Stimulated activated naive CD8-positive, alpha-beta T cell treated with anti-CD3 and anti-CD28 coated beads, Interleukin-15, Interleukin-2, amounts not matched to agents 100 ng/mL and 50 ng/mL, for 24 hours (primary cell): ENCODE results near the gene YEATS4.

Experiments used
- H3K27ac Mint-ChIP-seq: one replicate; pipeline ENCODE4 v1.8.0; 2021; ENCODE audit warnings: mild to moderate bottlenecking, mixed read lengths
- H3K27me3 Mint-ChIP-seq: one replicate; pipeline ENCODE4 v1.8.0; 2021; ENCODE audit warnings: mixed read lengths
- H3K36me3 Mint-ChIP-seq: one replicate; pipeline ENCODE4 v1.8.0; 2021; ENCODE audit warnings: low read depth, mixed read lengths
- H3K4me1 Mint-ChIP-seq: one replicate; pipeline ENCODE4 v1.8.0; 2021; ENCODE audit warnings: low read depth, mixed read lengths
- H3K4me3 Mint-ChIP-seq: one replicate; pipeline ENCODE4 v1.8.0; 2021; ENCODE audit warnings: mild to moderate bottlenecking, mixed read lengths
- H3K9me3 Mint-ChIP-seq: one replicate; pipeline ENCODE4 v1.8.0; 2021; ENCODE audit warnings: mixed read lengths

Gene YEATS4

GRCh38 chr12:69334158-69334557 is 25.4 kb upstream of the YEATS4 start:
- Mint-ChIP-seq H3K27ac (no peak overlapping the region), H3K9me3 (no peaks in the 10 kb centered on the region), H3K36me3 (no peaks in the 10 kb centered on the region), H3K4me3 (no peak overlapping the region), H3K4me1 (peaks cover 50% of the 10 kb centered on the region), H3K27me3 (no peaks in the 10 kb centered on the region)

GRCh38 chr12:69337311-69338090 is 22.0 kb upstream of the YEATS4 start:
- H3K4me1 Mint-ChIP-seq = peaks cover 25% of the 10 kb centered on the region
- no peaks in the 10 kb centered on the region for H3K36me3 Mint-ChIP-seq
- H3K4me3 Mint-ChIP-seq = no peak overlapping the region
- H3K27me3 Mint-ChIP-seq = no peaks in the 10 kb centered on the region
- H3K27ac Mint-ChIP-seq = no peak overlapping the region
- no peaks in the 10 kb centered on the region for H3K9me3 Mint-ChIP-seq

GRCh38 chr12:69338120-69338859 is 21.3 kb upstream of the YEATS4 start:
- H3K4me1 Mint-ChIP-seq = peaks cover 19% of the 10 kb centered on the region
- H3K36me3 Mint-ChIP-seq = no peaks in the 10 kb centered on the region
- no peak overlapping the region for H3K4me3 Mint-ChIP-seq
- H3K27ac Mint-ChIP-seq = no peak overlapping the region
- H3K9me3 Mint-ChIP-seq = no peaks in the 10 kb centered on the region
- H3K27me3 Mint-ChIP-seq = no peaks in the 10 kb centered on the region

- Mint-ChIP-seq H3K27ac (no peak overlapping the region), H3K9me3 (no peaks in the 10 kb centered on the region), H3K27me3 (no peaks in the 10 kb centered on the region), H3K4me3 (no peak overlapping the region), H3K36me3 (no peaks in the 10 kb centered on the region), H3K4me1 (peaks cover 15% of the 10 kb centered on the region)
Measured at GRCh38 chr12:69338936-69339335, 20.6 kb upstream of the YEATS4 start.

- H3K27me3 Mint-ChIP-seq = no peaks in the 10 kb centered on the region
- H3K9me3 Mint-ChIP-seq = no peaks in the 10 kb centered on the region
- no peak overlapping the region for H3K27ac Mint-ChIP-seq
- H3K4me3 Mint-ChIP-seq = no peak overlapping the region
- no peaks in the 10 kb centered on the region for H3K36me3 Mint-ChIP-seq
- peaks cover 10% of the 10 kb centered on the region for H3K4me1 Mint-ChIP-seq
Measured at GRCh38 chr12:69339999-69340398, 19.5 kb upstream of the YEATS4 start.

- H3K27me3 Mint-ChIP-seq = no peaks in the 10 kb centered on the region
- no peak overlapping the region for H3K27ac Mint-ChIP-seq
- H3K9me3 Mint-ChIP-seq = no peaks in the 10 kb centered on the region
- H3K4me1 Mint-ChIP-seq = peaks cover 10% of the 10 kb centered on the region
- no peaks in the 10 kb centered on the region for H3K36me3 Mint-ChIP-seq
- no peak overlapping the region for H3K4me3 Mint-ChIP-seq
Measured at GRCh38 chr12:69341328-69341727, 18.2 kb upstream of the YEATS4 start.

GRCh38 chr12:69342421-69342820 is 17.1 kb upstream of the YEATS4 start:
- no peak overlapping the region for H3K27ac Mint-ChIP-seq
- H3K4me1 Mint-ChIP-seq = peaks cover 6% of the 10 kb centered on the region
- H3K27me3 Mint-ChIP-seq = no peaks in the 10 kb centered on the region
- H3K36me3 Mint-ChIP-seq = no peaks in the 10 kb centered on the region
- H3K9me3 Mint-ChIP-seq = no peaks in the 10 kb centered on the region
- H3K4me3 Mint-ChIP-seq = no peak overlapping the region

- no peak overlapping the region for H3K27ac Mint-ChIP-seq
- peaks cover 4% of the 10 kb centered on the region for H3K4me1 Mint-ChIP-seq
- H3K9me3 Mint-ChIP-seq = no peaks in the 10 kb centered on the region
- no peaks in the 10 kb centered on the region for H3K27me3 Mint-ChIP-seq
- no peak overlapping the region for H3K4me3 Mint-ChIP-seq
- H3K36me3 Mint-ChIP-seq = no peaks in the 10 kb centered on the region
Measured at GRCh38 chr12:69343357-69343756, 16.2 kb upstream of the YEATS4 start.

- H3K27ac Mint-ChIP-seq = no peak overlapping the region
Measured at GRCh38 chr12:69343885-69344612, 15.5 kb upstream of the YEATS4 start.

GRCh38 chr12:69345077-69345476 is 14.5 kb upstream of the YEATS4 start:
- no peaks in the 10 kb centered on the region for H3K36me3 Mint-ChIP-seq
- no peaks in the 10 kb centered on the region for H3K9me3 Mint-ChIP-seq
- no peak overlapping the region for H3K27ac Mint-ChIP-seq
- H3K27me3 Mint-ChIP-seq = no peaks in the 10 kb centered on the region
- no peak overlapping the region for H3K4me3 Mint-ChIP-seq
- peaks cover 5% of the 10 kb centered on the region for H3K4me1 Mint-ChIP-seq

More at GRCh38 chr12:69343885-69344612, 15.5 kb upstream of the YEATS4 start:
- Mint-ChIP-seq H3K9me3 (no peaks in the 10 kb centered on the region), H3K36me3 (no peaks in the 10 kb centered on the region), H3K27me3 (no peaks in the 10 kb centered on the region), H3K4me3 (no peak overlapping the region), H3K4me1 (peaks cover 5% of the 10 kb centered on the region)

- H3K27ac Mint-ChIP-seq = no peak overlapping the region
- no peaks in the 10 kb centered on the region for H3K9me3 Mint-ChIP-seq
- H3K27me3 Mint-ChIP-seq = no peaks in the 10 kb centered on the region
- peaks cover 5% of the 10 kb centered on the region for H3K4me1 Mint-ChIP-seq
- no peak overlapping the region for H3K4me3 Mint-ChIP-seq
- no peaks in the 10 kb centered on the region for H3K36me3 Mint-ChIP-seq
Measured at GRCh38 chr12:69345742-69346141, 13.8 kb upstream of the YEATS4 start.

- H3K4me3 Mint-ChIP-seq = no peak within 1 kb of the TSS
- no peak within 1 kb of the TSS for H3K27ac Mint-ChIP-seq
- no peaks in the 10 kb centered on the region for H3K36me3 Mint-ChIP-seq
- peaks cover 5% of the 10 kb centered on the region for H3K4me1 Mint-ChIP-seq
- no peaks in the 10 kb centered on the region for H3K27me3 Mint-ChIP-seq
- no peaks in the 10 kb centered on the region for H3K9me3 Mint-ChIP-seq
Measured at GRCh38 chr12:69348162-69348938, 11.2 kb upstream of the YEATS4 start, which contains the start of gene LYZ. LYZ (plus strand) TSS chr12:69348381; CDS start chr12:69348409, 28 bp downstream.

GRCh38 chr12:69350002-69350626 is 9.4 kb upstream of the YEATS4 start:
- no peak overlapping the region for H3K27ac Mint-ChIP-seq
- H3K27me3 Mint-ChIP-seq = no peaks in the 10 kb centered on the region
- H3K4me3 Mint-ChIP-seq = no peak overlapping the region
- no peaks in the 10 kb centered on the region for H3K36me3 Mint-ChIP-seq
- H3K4me1 Mint-ChIP-seq = peaks cover 5% of the 10 kb centered on the region
- H3K9me3 Mint-ChIP-seq = no peaks in the 10 kb centered on the region

GRCh38 chr12:69350777-69351176 is 8.8 kb upstream of the YEATS4 start:
- Mint-ChIP-seq H3K36me3 (no peaks in the 10 kb centered on the region), H3K4me1 (peaks cover 5% of the 10 kb centered on the region), H3K27me3 (no peaks in the 10 kb centered on the region), H3K9me3 (no peaks in the 10 kb centered on the region), H3K27ac (no peak overlapping the region), H3K4me3 (no peak overlapping the region)
